K562 (cell line): ENCODE data around the gene FBXW12. TPM values are rescaled to one million over a fixed set of nuclear protein-coding genes. Genes with fewer than 3 reads are reported as not detected.

Experiments used
- ATAC-seq: fragments of 200-7000 bp; cut with Tn5 transposase; 3 replicates; pipeline ENCODE4 v1.9.1; 2020; ENCODE audit warnings: moderate library complexity
- BruUV-seq: library from RNA; stranded (reverse); fragments of 400-500 nt; replicated peaks from 2 replicates; lab custom pipeline; 2021; lab: Mats Ljungman, UMichigan
- CTCF ChIA-PET: fragments of 300-600 bp; formaldehyde crosslinking; extraction: SDS; loops from one replicate; lab custom pipeline; 2021; ENCODE audit warnings: low intra/inter-chr PET ratio; lab: Yijun Ruan, JAX
- POLR2A ChIA-PET: fragments of 300-600, 350-650 bp; sonication (Branson Sonifier 250); formaldehyde crosslinking; extraction: SDS; loops from one replicate; lab custom pipeline; 2021; ENCODE audit warnings: antibody characterized with exemption, inconsistent platforms; lab: Yijun Ruan, JAX
- DNase-seq, 4 experiments: peaks; one replicate each; pipeline versions ENCODE4 v3.0.0 to v3.0.0-alpha.2; 2011 to 2018; ENCODE audit warnings: low spot score in 3 of 4, mixed read lengths in 3 of 4; ENCODE audit errors: extremely low read depth in 1 of 4
- FAIRE-seq: peaks from 2 replicates; lab custom pipeline; 2011; peaks lifted over from hg19 to GRCh38; lab: Jason Lieb, UNC
- H2AFZ ChIP-seq: 2 replicates; pipeline ENCODE4 v1.6.0; 2011; ENCODE audit warnings: low read depth, low read length, control low read depth, inconsistent platforms
- H3K27ac ChIP-seq: fragments of 200-600 bp; 3 replicates; pipeline ENCODE4 v1.8.0; 2011; ENCODE audit warnings: low read depth, mild to moderate bottlenecking, control low read depth, inconsistent platforms, low read length, moderate library complexity, mixed read lengths; ENCODE audit errors: extremely low read depth
- H3K27me3 ChIP-seq, 2 experiments: fragments of 300-600 bp in 1 of 2; 2 replicates in 1 of 2; 3 replicates in 1 of 2; pipeline versions ENCODE4 v1.6.0 to v1.8.0; 2011; ENCODE audit warnings: inconsistent platforms in 2 of 2, low read length in 2 of 2, mild to moderate bottlenecking in 1 of 2, mixed read lengths in 1 of 2, moderate library complexity in 1 of 2; ENCODE audit not compliant: control insufficient read depth in 2 of 2, insufficient read depth in 2 of 2
- H3K36me3 ChIP-seq: fragments of 300-600 bp; 3 replicates; pipeline ENCODE4 v1.8.0; 2011; ENCODE audit warnings: mild to moderate bottlenecking, low read length, inconsistent platforms; ENCODE audit not compliant: control insufficient read depth, insufficient read depth
- H3K4me1 ChIP-seq, 2 experiments: fragments of 200-600 bp in 1 of 2; replicated peaks in 1 of 2; 2 replicates in 1 of 2; 3 replicates in 1 of 2; pipeline versions ENCODE4 v1.5.1 to v1.8.0; 2011; ENCODE audit warnings: inconsistent platforms in 2 of 2, low read length in 2 of 2, mild to moderate bottlenecking in 1 of 2, mixed read lengths in 1 of 2, moderate library complexity in 1 of 2; ENCODE audit not compliant: control insufficient read depth in 2 of 2, insufficient read depth in 2 of 2
- H3K4me2 ChIP-seq: 2 replicates; pipeline ENCODE4 v1.6.1; 2011; ENCODE audit warnings: low read length, control low read depth, inconsistent platforms, mixed read lengths; ENCODE audit not compliant: insufficient read depth
- H3K4me3 ChIP-seq: fragments of 200-600 bp; sonication (generic), shearing (Covaris generic); 2 replicates; pipeline ENCODE4 v1.5.1; 2016; ENCODE audit warnings: control low read depth, inconsistent platforms
- H3K79me2 ChIP-seq: fragments of 200-600 bp; 3 replicates; pipeline ENCODE4 v1.8.0; 2011; ENCODE audit warnings: low read length, inconsistent platforms; ENCODE audit not compliant: control insufficient read depth, insufficient read depth
- H3K9ac ChIP-seq, 2 experiments: 2 replicates each; pipeline versions ENCODE4 v1.6.0 to v1.6.1; 2011; ENCODE audit warnings: low read depth in 2 of 2, low read length in 2 of 2, control low read depth in 1 of 2, inconsistent platforms in 1 of 2, mild to moderate bottlenecking in 1 of 2, mixed read lengths in 1 of 2; ENCODE audit not compliant: insufficient read depth in 1 of 2
- H3K9me1 ChIP-seq: one replicate; pipeline ENCODE4 v1.6.0; 2011; ENCODE audit warnings: inconsistent platforms, mild to moderate bottlenecking, low read length, moderate library complexity; ENCODE audit not compliant: control insufficient read depth, insufficient read depth
- H3K9me3 ChIP-seq: replicated peaks from 2 replicates; pipeline ENCODE4 v1.5.1; 2011; ENCODE audit warnings: low read depth, low read length, inconsistent platforms; ENCODE audit not compliant: control insufficient read depth, insufficient read depth
- H4K20me1 ChIP-seq: replicated peaks from 2 replicates; pipeline ENCODE4 v1.6.1; 2011; ENCODE audit warnings: low read length, inconsistent platforms, mixed read lengths; ENCODE audit not compliant: control insufficient read depth, insufficient read depth
- CBFB ChIP-seq: sonication (generic); formaldehyde crosslinking; IDR thresholded peaks from 2 replicates; pipeline ENCODE4 v1.4.0; 2020; ENCODE audit warnings: mild to moderate bottlenecking, missing genetic modification reagents
- CXXC5 ChIP-seq: fragments of 250-450 bp; sonication (Bioruptor Pico); IDR thresholded peaks from 2 replicates; pipeline ENCODE4 v1.8.0; 2022; ENCODE audit warnings: inconsistent platforms, mild to moderate bottlenecking, moderate library complexity
- ERF ChIP-seq: fragments of 450-650 bp; formaldehyde crosslinking; IDR thresholded peaks from 2 replicates; pipeline ENCODE4 v1.4.0; 2020; ENCODE audit warnings: mild to moderate bottlenecking, mixed read lengths
- FUS ChIP-seq: fragments of 200-400 bp; formaldehyde crosslinking; optimal IDR thresholded peaks from 2 replicates; pipeline ENCODE3; 2017; ENCODE audit warnings: low read depth, low read length
- PHTF2 ChIP-seq: fragments of 250-450 bp; sonication (Bioruptor Pico); IDR thresholded peaks from 2 replicates; pipeline ENCODE4 v1.5.0; 2021; ENCODE audit warnings: mild to moderate bottlenecking
- RBM22 ChIP-seq: fragments of 200-400 bp; formaldehyde crosslinking; IDR thresholded peaks from 2 replicates; pipeline ENCODE4 v1.6.1; 2018; ENCODE audit warnings: low read length, low read depth; ENCODE audit not compliant: poor library complexity, severe bottlenecking
- SMARCA5 ChIP-seq: fragments of 450-650 bp; IDR thresholded peaks from 2 replicates; pipeline ENCODE4 v1.6.1; 2016
- SRSF3 ChIP-seq: fragments of 200-400 bp; formaldehyde crosslinking; IDR thresholded peaks from 2 replicates; pipeline ENCODE4 v1.6.1; 2016; ENCODE audit warnings: mild to moderate bottlenecking, low read length, moderate library complexity; ENCODE audit not compliant: insufficient read depth
- ZC3H4 ChIP-seq: sonication (generic); formaldehyde crosslinking; IDR thresholded peaks from 2 replicates; pipeline ENCODE4 v1.9.0; 2021; ENCODE audit warnings: missing genetic modification reagents, borderline replicate concordance
- ZNF143 ChIP-seq: sonication (generic); formaldehyde crosslinking; IDR thresholded peaks from 2 replicates; pipeline ENCODE4 v1.9.0; 2022; ENCODE audit warnings: mild to moderate bottlenecking, missing genetic modification reagents
- WGBS: fragments of 100-300 bp; shearing (Covaris generic); methylation state at CpG from one replicate; pipeline ENCODE4 v1.1.6; 2016; ENCODE audit warnings: low coverage, mixed read lengths; ENCODE audit not compliant: insufficient coverage; ENCODE audit errors: missing lambda C conversion rate; 5-methylcytosine and 5-hydroxymethylcytosine counted together
- in situ Hi-C: fragments of 300-500 bp; cut with MboI; formaldehyde crosslinking; loops from 4 replicates; pipeline ENCODE4 v1.15.0; 2018; ENCODE audit warnings: inconsistent platforms, mixed read lengths
- intact Hi-C: fragments of 100-400 bp; cut with micrococcal nuclease; formaldehyde crosslinking; loops from 2 replicates; pipeline ENCODE4 v1.14.2; 2022
- polyA plus RNA-seq, 8 experiments: library from polyadenylated mRNA; depleted of rRNA in 4 of 8; stranded (reverse) in 5 of 8; unstranded in 3 of 8; fragments of >200 nt; fragmentation: Nextera tagmentation in 2 of 8; fragmentation: Illumina TruSeq in 1 of 8; extraction: Ambion mirVana in 2 of 8; extraction: Trizol in 1 of 8; gene quantifications; 2 replicates each; pipeline versions ENCODE4 v1.2.1 to v1.2.3, GENCODE V29; 2011 to 2014; ENCODE audit warnings: inconsistent platforms in 1 of 8, missing spikeins in 1 of 8
- total RNA-seq, 7 experiments: library from RNA; depleted of rRNA in 6 of 7; stranded (reverse); fragments of >200 nt in 6 of 7; fragmentation: Illumina TruSeq in 2 of 7; extraction: Trizol in 2 of 7; gene quantifications; 2 replicates each; pipeline versions ENCODE4 v1.2.1 to v1.2.3, GENCODE V29; 2011 to 2021; ENCODE audit warnings: low replicate concordance in 1 of 7
- TF ChIP-seq, protein P1 (sequence below), 2 experiments: fragments of 450-650 bp in 1 of 2; sonication (generic) in 1 of 2; formaldehyde crosslinking in 1 of 2; IDR thresholded peaks; 2 replicates each; pipeline versions ENCODE4 v1.7.1 to v1.9.0; 2016 to 2022; ENCODE audit warnings: inconsistent platforms in 1 of 2, mild to moderate bottlenecking in 1 of 2, missing genetic modification reagents in 1 of 2
- TF ChIP-seq, protein P2 (sequence below): sonication (generic); formaldehyde crosslinking; IDR thresholded peaks from 2 replicates; pipeline ENCODE4 v1.8.0; 2022; ENCODE audit warnings: missing genetic modification reagents, mild to moderate bottlenecking, moderate library complexity, borderline replicate concordance

The FBXW12 gene
- total and polyA plus RNA-seq, 9 of the 15 experiments (the other 6 are each of a cell fraction or from before 2014, with no cell fraction given) = 0.04 to 0.07 (median 0.06) TPM; not detected in 6

DNA sequence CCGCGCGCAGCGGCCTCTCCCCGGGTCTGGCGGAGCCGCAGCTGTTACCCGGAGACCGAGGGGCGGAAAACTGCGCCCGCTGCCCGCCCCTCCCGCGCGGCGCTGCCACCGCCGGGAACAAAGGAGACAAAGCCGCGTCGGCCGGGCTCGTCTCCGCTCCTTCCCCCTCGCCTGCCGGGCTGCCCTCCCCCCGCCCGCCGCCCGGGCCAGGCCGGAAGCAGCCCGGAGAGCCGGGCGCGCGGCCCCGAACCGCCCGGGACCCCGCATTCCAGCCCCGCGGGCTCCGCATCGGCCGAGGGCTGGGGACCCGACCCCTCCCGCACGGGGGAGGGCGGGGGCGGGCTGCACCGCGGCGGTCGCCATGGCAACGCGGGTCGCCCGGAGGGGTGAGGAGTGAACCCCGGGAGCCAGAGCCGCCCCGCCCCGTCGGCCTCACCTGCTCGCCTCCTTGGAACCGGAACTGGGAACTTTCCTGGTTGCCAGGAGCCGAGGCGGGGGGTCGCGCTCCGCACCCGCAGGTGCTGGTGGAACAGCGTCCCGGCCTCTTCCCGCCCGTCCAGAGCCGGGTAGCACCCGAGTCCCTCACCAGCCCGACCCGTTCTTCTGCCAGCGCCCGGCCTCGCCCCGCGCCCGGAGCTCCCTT lies 57.4 kb downstream of the FBXW12 start:
- peaks cover 5 to 36% of the 10 kb centered on the region in 2 experiments; a peak in 4 of 5 replicates for H3K4me1 ChIP-seq
- no TSS peak for BruUV-seq
- ATAC-seq = peak; percentile 75
- TF ChIP-seq ZC3H4 (CRISPR knock-in tag) = no peak
- TF ChIP-seq, protein P1, sequence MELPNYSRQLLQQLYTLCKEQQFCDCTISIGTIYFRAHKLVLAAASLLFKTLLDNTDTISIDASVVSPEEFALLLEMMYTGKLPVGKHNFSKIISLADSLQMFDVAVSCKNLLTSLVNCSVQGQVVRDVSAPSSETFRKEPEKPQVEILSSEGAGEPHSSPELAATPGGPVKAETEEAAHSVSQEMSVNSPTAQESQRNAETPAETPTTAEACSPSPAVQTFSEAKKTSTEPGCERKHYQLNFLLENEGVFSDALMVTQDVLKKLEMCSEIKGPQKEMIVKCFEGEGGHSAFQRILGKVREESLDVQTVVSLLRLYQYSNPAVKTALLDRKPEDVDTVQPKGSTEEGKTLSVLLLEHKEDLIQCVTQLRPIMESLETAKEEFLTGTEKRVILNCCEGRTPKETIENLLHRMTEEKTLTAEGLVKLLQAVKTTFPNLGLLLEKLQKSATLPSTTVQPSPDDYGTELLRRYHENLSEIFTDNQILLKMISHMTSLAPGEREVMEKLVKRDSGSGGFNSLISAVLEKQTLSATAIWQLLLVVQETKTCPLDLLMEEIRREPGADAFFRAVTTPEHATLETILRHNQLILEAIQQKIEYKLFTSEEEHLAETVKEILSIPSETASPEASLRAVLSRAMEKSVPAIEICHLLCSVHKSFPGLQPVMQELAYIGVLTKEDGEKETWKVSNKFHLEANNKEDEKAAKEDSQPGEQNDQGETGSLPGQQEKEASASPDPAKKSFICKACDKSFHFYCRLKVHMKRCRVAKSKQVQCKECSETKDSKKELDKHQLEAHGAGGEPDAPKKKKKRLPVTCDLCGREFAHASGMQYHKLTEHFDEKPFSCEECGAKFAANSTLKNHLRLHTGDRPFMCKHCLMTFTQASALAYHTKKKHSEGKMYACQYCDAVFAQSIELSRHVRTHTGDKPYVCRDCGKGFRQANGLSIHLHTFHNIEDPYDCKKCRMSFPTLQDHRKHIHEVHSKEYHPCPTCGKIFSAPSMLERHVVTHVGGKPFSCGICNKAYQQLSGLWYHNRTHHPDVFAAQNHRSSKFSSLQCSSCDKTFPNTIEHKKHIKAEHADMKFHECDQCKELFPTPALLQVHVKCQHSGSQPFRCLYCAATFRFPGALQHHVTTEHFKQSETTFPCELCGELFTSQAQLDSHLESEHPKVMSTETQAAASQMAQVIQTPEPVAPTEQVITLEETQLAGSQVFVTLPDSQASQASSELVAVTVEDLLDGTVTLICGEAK (IDR thresholded peaks at IDR 0.05) = 0 out of 2 replicates have a peak, but pooled peaks have one; percentile 45
- TF ChIP-seq, protein P1 (CRISPR knock-in tag; IDR thresholded peaks at IDR 0.05) = no peak
- peak; percentile 42; the same call in 1 of the 2 replicates for TF ChIP-seq CXXC5 (CRISPR knock-in tag)
- TF ChIP-seq PHTF2 = no peak
- TF ChIP-seq, protein P2, sequence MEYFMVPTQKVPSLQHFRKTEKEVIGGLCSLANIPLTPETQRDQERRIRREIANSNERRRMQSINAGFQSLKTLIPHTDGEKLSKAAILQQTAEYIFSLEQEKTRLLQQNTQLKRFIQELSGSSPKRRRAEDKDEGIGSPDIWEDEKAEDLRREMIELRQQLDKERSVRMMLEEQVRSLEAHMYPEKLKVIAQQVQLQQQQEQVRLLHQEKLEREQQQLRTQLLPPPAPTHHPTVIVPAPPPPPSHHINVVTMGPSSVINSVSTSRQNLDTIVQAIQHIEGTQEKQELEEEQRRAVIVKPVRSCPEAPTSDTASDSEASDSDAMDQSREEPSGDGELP (CRISPR knock-in tag) = 0 out of 2 replicates have a peak, but pooled peaks have one; percentile 1
- TF ChIP-seq ZNF143 (CRISPR knock-in tag) = no peak
- no peak for TF ChIP-seq ERF
- no peak for TF ChIP-seq SMARCA5
- peak; percentile 44 for TF ChIP-seq RBM22
- no peak for TF ChIP-seq SRSF3
- TF ChIP-seq CBFB (CRISPR knock-in tag) = no peak
- no peak for TF ChIP-seq FUS

More for the DNA sequence above, 57.4 kb downstream of the FBXW12 start:
- DNase-seq (peak; percentile 65 to 90 (median 86)), FAIRE-seq (no peak)
- intact Hi-C loops = no loop called here
- peak overlapping the region; percentile 66 for H3K4me2 ChIP-seq
- no peaks in the 10 kb centered on the region for H3K9me1 ChIP-seq
- no peaks in the 10 kb centered on the region for H3K9me3 ChIP-seq
- no peaks in the 10 kb centered on the region for H4K20me1 ChIP-seq
- peak overlapping the region; percentile 78 for H2AFZ ChIP-seq
- WGBS = 0% methylated on average over 3 of the region's 86 CpGs
- H3K36me3 ChIP-seq = peaks cover 29% of the 10 kb centered on the region; the same call in 2 of the 3 replicates
- ChIA-PET POLR2A (interaction anchor here (1.0 kb wide), 1 partner anchor 13 kb away, joined by 3 read pairs; no protein-coding TSS in a partner anchor), CTCF (interaction anchor here (0.6 kb wide), 1 partner anchor 129 kb away, joined by 3 read pairs; no protein-coding TSS in a partner anchor)
- peak overlapping the region; percentile 59 to 85; a peak in 3 of 4 replicates for H3K9ac ChIP-seq
- no peaks in the 10 kb centered on the region for H3K27me3 ChIP-seq
- H3K27ac ChIP-seq = peak overlapping the region; percentile 68
- no peaks in the 10 kb centered on the region; the same call in 2 of the 3 replicates for H3K79me2 ChIP-seq
- in situ Hi-C loops = no loop called here
- H3K4me3 ChIP-seq = peak overlapping the region; percentile 57
